Fibroblast of skin of left biceps (primary cell): ENCODE data around the gene PRRX2.
A peak's percentile ranks its signal among the peaks of the same experiment; 100 is the strongest.
"Not testable (repeated sequence)": the region's sequence is repeated elsewhere in the genome, so short reads cannot be mapped to it uniquely, and the experiment has no call there.

Experiments used
- DNase-seq, 2 experiments: peaks; one replicate each; pipeline ENCODE4 v3.0.0-alpha.2; 2013; ENCODE audit warnings: low read depth in 2 of 2

PRRX2 gene

DNA sequence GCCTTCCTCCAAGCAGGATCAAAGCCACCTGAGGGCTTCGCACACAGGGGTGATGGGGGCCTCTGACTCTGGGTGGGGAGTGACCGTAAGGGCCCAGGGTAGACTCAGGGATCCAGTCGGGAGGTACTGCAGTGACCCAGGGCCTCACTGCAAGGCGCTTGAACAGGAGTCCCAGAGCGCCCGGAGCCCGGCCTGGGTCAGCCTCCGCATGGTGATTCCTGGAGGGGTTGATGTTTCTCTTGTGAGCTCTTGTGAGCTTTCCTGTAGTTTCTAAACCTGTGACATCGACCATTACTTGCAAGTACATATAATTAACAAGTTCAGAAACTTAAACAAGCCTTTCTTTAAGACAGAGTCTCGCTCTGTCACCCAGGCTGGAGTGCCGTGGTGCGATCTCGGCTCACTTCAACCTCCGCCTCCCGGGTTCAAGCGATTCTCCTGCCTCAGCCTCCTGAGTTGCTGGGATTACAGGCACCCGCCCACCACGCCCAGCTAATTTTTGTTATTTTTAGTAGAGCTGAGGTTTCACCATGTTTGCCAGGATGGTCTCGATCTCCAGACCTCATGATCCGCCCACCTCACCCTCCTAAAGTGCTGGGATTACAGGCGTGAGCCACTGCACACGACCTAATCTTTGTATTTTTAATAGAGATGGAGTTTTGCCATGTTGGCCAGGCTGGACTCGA is 67.6 kb downstream of the PRRX2 start:
- no peak for DNase-seq

DNA sequence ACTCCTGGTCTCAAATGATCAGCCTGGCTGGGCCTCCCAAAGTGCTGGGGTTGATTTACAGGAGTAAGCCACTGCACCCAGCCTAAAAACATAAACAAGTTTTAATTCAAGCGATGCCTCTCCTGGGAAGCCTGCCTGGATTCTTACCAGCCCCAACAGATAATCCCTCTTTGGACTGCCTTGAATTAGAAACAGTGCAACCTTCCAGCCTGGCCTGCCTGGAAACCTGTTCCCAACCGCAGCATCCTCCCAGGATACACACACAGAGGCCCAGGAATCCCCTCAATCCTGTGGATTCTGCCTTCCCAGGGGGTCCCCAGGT is 68.1 kb downstream of the PRRX2 start:
- DNase-seq: no peak

DNA sequence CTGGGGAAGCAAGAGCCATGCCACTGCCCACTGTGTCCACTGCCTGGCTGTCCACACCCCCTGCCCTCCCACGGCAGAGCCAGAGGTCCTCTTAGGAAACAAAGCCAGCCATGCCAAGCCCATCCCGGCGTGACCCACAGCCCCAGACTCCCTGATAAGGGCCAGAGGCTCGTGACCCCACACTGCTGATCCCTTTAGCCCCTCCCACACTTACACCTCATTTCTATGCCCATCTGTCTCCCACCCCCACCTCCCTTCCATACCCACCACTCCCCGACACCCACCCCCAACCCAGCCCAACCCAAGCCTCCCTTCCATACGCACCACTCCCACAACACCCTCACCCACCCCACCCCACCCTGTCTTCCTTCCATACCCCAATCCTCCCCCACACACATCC is 70.1 kb downstream of the PRRX2 start:
- DNase-seq: no peak

DNA sequence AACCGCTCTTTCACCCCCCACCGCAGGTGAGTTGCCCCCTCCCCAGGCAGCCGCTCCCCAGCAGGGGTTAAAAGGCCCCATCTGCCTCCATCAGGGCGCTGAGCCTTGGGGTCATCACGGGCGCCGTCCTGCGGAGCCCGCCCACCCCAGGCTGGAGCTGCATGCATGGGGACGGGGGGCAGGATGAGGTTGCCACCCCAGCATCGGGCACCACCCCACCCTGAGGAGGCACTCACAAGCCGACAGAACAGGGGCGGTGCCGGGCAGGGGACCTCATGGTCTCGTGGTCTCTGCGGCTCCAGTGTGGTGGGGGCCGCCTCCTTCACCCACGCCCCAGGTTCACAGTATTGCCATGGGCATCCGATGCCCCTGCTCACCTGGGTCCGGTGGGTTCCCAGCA is 70.9 kb downstream of the PRRX2 start:
- DNase-seq: no peak

DNA sequence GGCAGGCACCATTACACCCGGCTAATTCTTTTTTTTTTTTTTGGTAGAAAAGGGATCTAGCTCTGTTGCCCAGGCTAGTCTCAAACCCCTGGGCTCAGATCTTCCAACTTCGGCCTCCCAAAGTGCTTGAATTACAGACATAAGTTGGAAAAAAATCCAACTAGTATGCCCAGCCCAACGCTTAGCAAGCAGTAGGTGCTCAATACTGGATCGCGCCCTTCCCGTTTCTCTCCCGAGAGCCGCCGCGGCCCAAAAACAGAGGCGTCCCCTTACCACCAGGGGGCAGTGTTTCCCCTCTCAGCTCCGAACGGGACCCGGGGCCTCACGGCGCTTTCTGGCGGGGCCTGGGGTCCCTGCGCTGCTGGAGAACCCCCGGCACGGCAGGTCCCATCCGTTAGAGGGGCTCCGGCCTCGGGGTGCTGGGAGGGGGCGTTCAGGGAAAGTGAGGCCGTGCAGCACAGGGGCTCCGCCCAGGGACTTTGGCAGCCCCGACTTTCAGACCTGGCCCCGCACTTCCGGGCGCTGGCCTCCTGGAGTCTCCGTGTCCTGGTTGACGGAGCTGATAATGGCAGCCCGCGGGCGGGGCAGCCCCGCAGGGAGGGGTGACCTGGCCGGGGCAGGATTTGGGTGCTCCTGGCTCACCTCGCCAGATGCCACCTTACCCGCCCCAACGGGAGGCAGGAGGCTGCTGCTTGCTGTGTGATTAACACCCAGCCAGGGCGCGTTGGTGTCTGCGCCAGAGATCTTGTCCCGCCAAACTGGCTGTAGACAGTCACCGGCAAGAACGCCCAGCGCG is 72.2 kb downstream of the PRRX2 start:
- DNase-seq: no peak

DNA sequence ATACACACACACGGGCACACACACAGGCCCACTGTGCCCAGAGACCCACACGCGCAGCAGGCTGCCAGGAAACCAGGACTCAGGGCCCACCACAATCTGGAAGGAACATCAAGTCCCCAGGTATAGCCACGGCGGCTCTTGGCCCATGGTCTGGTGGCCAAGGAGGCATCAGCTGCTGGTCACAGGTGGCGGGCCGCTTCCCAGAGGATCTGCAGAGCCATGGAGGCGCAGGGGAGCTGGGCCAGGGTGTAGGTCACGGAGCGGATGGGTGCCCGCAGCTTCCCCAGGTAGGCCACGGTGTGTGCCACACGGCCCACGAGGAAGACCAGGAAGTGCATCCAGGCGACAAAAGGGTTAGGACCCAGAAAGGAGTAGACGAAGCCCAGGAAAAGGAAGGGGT is 74.0 kb downstream of the PRRX2 start:
- DNase-seq: no peak

DNA sequence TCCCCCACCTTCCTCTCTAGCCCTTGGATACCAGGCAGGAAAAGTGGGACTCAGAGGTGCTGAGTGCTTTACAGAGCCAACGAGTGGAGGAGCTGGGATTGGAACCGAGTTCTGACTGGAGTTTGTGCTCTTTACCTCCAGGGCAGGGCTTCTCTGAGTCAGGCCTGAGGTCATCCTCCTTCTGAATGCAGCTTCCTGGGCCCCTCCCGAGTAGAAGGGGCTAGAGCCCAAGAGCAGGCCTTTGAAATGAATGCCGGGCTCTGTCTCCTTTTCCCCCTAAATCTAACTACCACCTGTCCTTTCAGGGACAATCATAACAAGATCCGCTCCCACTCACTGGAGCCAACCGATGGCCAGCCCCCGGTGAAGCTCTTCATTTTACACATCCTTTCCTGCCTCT is 74.7 kb downstream of the PRRX2 start:
- no peak for DNase-seq

DNA sequence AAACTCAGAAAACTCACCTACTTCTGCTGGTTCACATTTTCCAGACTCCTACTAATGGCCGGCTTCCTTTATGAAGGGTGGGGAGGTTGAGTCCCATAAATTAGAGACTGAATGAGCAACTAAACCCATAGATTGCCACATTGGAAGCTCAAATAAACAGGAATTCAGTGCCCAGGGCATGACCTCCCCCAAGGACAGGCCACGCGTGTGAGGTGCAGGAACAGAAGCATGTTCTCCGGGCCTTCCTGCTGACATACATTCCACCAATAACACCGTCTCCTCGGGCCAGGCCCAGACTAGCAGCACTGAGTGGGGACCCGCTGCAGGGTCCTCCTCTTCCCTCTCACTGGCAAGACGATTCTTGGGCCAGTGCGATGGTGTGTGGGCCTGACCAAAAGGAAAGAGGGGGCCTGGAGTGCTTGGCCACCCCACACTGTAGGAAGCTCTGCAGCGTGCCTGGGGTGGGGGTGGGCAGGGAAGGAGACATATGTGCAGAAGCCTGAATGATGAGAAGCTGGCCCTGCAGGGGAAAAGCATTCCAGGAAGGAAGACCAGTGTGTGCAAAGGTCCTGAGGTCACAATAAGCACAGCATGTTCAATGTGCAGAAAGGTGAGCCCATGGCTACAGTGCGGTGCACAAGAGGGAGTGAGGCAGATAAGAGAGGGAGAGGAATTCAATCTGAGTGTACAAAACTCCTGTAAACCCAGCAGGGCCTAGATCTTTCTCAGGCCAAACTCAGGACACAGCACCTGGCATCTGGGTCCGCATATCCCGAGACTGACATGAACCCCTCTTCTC is 75.4 kb downstream of the PRRX2 start:
- DNase-seq: no peak

DNA sequence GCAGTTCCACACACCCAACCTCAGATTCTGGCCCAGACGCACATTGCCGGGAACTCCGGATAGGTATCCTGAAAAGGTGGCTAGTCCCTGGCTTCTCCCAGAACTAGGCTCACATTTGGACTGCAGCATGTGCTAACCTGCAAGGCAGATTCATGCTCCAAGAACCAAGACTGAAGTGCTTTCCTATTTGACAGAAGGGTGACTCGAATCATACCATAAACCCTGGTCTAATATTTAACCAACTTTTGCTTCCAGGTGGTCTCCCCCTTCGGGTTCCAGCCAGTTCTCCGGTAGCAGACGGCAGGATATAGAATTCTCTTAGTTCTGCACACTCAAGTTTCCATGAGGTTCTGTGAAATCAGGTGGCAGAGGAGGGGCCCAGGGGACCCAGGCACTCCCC is 79.8 kb downstream of the PRRX2 start:
- no peak for DNase-seq

DNA sequence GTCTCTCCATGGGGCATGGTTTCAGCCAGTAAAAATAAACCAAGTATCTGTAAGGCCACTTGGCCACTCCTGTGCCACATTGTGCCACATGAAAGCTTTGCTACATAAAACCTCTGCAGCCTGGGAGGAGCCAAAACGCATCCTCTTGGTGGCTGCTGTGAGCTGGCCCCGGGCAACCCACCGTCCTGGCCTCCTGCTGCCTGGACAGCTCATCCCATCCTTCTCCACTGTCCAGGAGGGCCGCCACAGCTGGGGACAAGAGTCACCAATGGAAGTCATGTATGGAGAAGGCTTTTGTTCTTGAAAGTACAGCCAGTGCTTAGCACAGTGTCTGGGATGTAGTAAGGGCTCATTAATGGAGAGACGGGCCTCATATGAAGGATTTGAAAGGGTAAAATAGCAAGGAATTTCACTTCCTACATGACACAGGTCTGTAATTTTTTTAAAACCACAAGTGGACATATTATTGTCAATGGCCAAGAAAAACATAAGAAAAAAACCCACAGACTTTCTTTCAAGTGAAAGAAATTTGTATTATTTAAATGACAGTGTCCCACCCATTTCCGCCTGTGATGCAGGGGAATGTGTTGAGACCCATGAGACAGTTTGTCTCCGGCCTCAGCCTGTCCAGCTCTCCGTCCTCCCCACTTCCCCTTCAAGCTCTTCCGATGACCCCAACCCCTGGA is 80.8 kb downstream of the PRRX2 start:
- no peak for DNase-seq

DNA sequence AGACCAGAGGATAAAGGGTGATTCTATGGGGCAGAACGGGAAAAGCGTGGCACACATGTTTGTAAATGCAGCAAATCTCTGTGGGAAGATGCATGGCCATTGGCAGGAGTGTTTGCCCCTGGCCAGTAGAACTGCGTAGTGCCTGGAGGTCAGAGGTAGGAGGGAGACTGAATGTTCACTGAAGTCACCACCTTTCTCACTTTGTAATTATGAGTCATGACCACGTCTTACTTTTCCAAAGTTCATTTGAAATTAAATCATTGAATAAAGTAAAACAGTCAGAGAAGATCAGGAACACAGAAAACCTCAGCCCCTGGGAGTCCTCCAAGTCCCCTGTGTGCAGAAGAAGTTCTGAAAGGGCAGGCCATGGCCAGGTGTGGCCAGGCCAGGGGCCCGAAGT is 82.8 kb downstream of the PRRX2 start:
- DNase-seq: no peak

DNA sequence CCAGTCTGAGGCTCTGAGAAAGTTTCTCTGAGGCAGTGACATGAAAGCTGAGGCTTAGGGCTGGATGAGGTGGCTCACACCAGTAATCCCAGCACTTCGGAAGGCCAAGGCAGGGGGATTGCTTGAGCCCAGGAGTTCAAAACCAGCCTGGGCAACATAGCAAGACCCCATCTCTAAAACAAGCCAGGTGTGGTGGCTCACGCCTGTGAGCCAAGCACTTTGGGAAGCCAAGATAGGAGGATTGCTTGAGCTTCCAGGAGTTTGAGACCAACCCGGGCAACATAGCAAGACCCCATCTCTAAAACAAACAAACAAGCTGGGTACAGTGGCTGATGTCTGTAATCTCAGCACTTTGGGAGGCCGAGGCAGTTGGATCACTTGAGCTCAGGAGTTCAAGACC is 83.6 kb downstream of the PRRX2 start:
- DNase-seq: not testable (repeated sequence)

DNA sequence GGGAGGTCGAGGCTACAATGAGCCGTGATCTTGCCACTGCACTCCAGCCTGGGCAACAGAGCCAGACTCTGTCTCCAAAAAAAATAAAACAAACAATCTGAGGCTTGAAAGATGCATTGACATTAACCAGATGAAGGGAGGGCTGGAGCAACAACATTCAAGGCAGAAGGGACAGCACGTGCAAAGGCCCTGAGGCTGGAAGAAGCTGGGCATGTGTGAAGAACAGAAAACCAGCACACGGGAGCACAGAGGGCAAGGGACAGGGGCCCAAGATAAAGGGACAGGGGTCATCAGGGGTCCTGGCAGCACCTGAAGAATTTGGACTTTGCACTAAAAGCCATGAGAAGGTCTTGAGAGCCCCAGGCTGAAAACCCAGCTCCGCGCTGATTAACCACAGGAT is 84.1 kb downstream of the PRRX2 start:
- DNase-seq: no peak

DNA sequence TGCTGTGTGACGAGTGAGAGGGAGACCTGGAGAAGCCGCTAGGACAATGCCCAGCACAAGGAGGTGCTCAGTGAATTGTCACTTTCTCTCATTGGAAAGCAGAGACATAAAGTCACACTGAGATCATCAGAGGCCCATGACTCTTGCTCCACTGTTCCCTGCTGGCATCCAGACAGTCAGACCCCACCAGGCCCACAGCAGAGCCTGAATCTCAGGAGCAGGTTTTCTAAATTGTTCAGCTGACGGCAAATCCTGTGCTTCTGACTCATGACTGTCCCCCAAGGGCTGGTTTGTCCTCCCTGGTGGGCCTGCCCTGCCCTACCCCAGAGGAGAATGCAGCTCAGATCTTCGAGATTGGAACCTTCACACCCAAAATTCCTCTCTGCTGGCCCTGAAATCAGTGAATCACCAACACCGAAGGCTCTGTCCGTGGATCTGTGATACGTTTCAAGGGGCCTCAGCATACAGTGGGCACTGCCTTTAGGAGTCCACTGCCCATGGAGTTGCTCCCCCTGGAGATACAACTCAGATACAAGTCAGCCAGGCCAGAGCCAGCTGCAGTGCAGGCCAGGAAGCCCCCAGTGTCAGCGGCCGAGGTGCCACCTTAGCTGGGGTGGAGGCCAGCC is 84.7 kb downstream of the PRRX2 start:
- no peak for DNase-seq

DNA sequence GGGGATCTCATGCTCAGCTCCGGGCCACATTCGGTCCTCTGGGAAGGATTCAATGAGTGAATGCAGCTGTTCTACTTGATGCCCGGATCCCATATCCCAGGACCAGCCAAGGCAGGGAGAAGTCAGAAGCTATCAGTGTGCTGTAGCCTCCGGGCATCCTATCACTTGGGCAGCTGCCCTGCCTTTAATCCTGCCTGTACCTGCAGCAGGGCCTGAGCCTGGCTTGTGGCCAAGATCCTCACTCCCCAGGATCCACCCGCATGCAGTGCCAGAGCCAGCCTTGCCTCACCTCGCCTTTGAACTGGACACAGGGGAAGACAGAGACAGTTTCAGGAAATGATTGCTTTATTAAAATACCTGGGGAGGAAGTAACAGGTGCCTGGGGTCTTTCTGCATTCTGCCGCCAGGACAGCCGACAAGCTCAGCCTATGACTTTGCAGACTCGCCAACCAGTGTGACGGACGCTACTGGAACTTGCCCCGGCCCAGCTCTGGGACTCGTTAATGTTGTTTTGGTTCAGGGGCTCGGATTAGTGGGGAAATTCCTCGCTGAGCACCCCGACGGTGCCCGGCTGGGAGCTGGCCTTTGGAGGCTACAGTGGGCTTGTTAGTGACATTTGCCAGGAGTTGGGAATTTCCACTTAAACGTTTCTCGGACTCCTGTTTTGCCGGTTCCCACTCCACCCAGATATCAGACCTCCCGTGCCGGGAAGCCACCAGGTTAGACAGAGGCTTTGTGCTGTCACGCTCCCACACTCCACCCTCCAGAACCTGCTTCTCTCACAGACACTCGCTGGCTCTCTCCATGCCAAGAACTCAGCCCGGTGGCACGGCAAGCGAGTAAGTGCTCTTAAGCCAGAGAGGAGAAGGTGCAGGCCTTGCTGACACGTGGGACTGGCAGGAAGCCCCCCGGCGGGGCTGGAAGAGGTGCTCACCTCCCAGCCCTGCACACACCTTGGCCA is 86.7 kb downstream of the PRRX2 start:
- no peak for DNase-seq

DNA sequence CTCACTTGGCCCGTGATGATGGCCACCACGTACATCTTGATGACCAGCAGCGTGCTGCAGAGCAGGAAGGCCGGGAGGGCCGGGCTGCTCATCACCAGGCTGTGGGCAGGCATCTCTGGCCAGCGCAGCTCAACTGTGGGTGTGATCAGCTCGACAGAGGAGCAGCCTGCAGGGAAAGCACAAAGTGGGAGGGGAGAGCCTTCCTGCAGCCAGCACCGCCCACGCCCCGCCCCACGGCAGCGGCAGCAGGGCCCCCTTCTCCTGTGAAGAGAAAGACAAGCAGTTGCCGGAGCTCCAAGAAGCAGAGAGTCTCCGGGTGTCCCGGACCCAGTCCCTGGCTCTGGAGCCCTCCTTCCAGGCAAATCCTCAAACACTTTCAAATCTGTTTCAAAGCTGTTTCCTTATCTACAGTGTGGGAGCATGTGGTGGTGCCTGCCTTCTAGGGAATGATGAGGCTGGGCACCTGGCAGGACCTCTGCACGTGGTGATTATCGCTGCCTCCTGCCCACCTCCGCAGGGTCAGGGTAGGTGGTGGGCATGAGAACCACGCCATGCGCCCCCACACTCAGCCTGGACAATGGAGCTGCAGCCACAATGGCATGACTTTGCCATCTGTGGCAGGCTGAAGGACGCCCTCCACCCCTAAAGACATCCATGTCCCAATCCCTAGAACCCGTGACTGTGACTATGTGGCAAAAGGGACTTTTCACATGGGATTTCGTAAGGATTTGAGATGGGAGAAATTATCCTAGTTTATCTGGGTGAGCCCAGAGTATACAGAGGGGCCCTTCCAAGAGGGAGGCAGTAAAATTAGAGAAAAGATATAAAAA is 87.7 kb downstream of the PRRX2 start, which contains the start of gene PTGES:
Gene PTGES, minus strand, starts transcription at position 143 of the 830 bp plus-strand sequence. Its CDS starts 30 bp downstream, at position 113.
- DNase-seq: peak in 1 of 2 experiments; percentile 47

DNA sequence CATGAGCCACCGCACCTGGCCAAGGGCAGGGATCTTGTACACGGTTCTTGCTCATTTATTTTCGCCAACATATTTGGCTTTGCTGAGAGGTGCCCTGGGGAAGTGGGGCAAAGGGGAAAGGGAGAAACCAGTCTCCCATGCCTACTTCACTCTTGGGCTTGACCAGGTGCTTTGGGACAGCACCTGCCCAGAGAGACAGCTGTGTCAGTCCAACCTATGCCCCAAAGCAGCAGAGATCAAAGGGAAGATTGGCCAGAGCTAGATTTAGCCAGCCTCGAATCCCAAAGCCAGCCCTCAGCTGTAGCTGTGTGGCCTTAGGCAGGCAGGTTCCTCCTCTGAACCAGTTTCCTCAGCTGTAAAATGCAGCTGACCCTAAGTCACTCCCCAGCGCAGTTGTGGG is 89.7 kb downstream of the PRRX2 start:
- no peak for DNase-seq

DNA sequence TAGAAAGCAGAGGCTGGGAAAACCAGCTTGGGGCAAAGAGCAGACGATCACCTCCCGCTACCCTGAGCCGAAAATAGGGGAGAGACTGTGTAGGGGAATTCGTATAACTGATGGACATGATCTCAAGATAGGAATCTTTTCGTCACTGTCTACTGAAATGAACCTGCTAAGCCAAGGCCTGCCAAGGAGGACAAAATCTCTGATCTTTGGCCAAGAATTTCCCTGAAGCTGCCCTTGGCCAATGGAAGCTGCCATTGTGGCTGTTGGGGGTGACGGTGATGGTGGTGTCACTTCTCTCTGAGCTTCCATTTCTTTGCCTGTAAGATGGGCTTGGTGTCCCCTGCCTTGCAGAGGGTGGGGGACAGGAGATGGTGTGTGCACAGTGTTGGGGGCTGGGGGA is 90.7 kb downstream of the PRRX2 start:
- no peak for DNase-seq

DNA sequence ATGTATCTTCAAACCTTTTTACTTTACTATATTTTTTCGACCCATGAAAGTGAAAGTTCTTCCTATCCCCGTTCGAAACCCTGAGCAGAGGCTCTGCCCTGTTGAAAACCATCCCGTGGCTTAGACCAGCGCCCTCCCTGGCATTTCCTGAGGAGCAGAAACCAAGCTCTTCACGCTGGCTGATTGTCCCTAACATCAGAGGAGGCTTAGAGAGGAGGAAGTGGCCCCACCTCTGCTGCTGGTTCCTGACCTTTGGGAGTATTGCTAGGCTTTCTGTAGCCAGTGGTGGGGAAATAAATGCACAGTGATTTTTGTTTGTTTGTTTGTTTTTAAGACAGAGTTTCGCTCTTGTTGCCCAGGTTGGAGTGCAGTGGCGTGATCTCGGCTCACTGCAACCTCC is 91.6 kb downstream of the PRRX2 start:
- DNase-seq: no peak

DNA sequence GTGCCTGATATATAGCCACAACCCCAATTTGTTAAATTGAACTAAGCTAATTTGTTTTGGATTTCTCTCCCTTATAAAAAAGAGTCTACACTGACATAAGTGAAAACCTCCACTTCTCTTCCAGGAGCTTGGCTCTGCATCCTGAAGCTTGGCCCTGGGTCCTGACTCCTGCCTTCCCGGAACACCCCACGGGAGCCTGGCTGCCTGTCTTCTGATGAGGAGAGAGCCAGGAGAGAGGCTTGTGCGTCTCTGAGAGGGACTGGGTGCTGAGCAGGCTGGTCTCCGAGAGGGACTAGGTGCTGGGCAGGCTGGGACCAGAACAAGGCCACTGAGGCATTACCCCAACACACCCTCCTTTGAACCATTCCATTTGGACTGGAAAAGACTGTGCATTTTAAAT is 93.9 kb downstream of the PRRX2 start:
- no peak for DNase-seq
